Measurements from ENCODE around the gene LRATD1. TPM values are rescaled to one million over a fixed set of nuclear protein-coding genes. Genes with fewer than 3 reads are reported as not detected.
"Not testable (repeated sequence)": the region's sequence is repeated elsewhere in the genome, so short reads cannot be mapped to it uniquely, and the experiment has no call there.

LRATD1 gene
- total RNA-seq, 4 donors from 2014 or later: 1.9 to 12.7 (median 9.7) TPM

DNA sequence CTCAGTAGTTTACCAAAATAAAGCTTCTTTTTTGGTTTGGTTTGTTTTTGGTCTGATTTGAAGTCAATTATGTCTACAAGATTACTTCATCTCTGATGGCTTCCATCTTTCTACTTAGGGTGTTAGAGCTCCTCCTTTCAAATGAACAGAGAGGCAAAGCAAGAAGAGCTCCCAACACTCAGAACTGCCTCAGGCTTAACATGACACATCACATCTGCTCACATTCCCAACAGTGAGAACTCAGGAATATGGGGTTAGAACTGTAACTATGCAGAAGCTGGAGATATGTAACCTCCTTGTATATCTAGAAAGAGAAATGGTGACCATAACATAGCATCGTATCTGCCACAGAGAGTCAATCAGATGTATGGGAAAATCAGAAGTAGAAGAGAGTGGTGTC lies 11.4 kb upstream of the LRATD1 start:
- WGBS, 2 donors (ENCODE audit: low coverage in 1 of 2): 94 to 100% methylated on average over 1 of the region's 1 CpG
- H3K4me3 ChIP-seq: no peak overlapping the region
- no peak for TF ChIP-seq POLR2AphosphoS5 (IDR thresholded peaks at IDR 0.05)
- TF ChIP-seq EP300 (IDR thresholded peaks at IDR 0.05): no peak
- no peaks in the 10 kb centered on the region for H3K9me3 ChIP-seq
- H3K27ac ChIP-seq: no peak overlapping the region
- ATAC-seq: no peak
- no peaks in the 10 kb centered on the region for H3K4me1 ChIP-seq
- H3K27me3 ChIP-seq: peaks cover 16% of the 10 kb centered on the region
- H3K36me3 ChIP-seq: no peaks in the 10 kb centered on the region

- 79 to 100% methylated on average over 2 to 5 of the region's 6 CpGs for WGBS, 2 donors (ENCODE audit: low coverage in 1 of 2)
- H3K27ac ChIP-seq: no peak overlapping the region
- no peaks in the 10 kb centered on the region for H3K36me3 ChIP-seq
- no peak for ATAC-seq
- H3K9me3 ChIP-seq: no peaks in the 10 kb centered on the region
- no peak overlapping the region for H3K4me3 ChIP-seq
- H3K4me1 ChIP-seq: no peaks in the 10 kb centered on the region
- TF ChIP-seq POLR2AphosphoS5 (IDR thresholded peaks at IDR 0.05): no peak
- TF ChIP-seq EP300 (IDR thresholded peaks at IDR 0.05): no peak
- no peak for TF ChIP-seq CTCF (IDR thresholded peaks at IDR 0.05)
- TF ChIP-seq POLR2A (IDR thresholded peaks at IDR 0.05): no peak
- H3K27me3 ChIP-seq: peaks cover 17% of the 10 kb centered on the region
Measured at GRCh38 chr2:14621906-14622549, 10.5 kb upstream of the LRATD1 start.

DNA sequence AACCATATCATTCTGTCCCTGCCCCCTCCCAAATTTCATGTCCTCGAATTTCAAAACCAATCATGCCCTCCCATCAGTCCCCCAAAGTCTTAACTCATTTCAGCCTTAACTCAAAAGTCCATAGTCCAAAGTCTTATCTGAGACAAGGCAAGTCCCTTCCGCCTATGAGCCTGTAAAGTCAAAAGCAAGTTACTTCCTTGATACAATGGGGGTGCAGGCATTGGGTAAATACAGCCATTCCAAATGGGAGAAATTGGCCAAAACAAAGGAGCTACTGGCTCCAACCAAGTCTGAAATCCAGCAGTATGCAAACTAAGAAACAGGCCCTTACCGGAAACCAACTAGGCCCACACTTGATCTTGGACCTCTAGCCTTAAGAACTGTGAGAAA lies 10.0 kb upstream of the LRATD1 start:
- H3K27ac ChIP-seq, H3K9me3 ChIP-seq: not testable (repeated sequence)
- 75 to 82% methylated on average over 2 to 3 of the region's 3 CpGs for WGBS, 2 donors (ENCODE audit: low coverage in 1 of 2)

DNA sequence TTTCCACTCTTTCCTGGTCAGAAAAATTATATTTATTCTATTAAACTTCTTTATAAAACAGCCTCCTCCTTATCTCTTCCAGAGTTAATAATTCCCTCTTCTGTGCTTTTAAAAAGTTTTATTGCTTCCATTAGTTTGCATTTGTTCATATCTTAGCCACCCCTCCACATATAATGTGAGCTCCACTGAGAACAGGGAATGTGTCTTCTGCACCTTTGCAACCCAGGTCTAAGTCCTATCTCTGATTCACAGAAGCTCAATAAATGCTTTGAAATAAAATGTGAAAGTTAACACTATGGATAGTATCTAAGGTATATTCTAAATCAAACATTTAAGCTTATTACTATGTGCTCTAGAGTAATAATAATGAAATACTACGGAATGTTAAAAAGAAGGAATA lies 9.3 kb upstream of the LRATD1 start:
- no peak for ATAC-seq
- WGBS, 2 donors (ENCODE audit: low coverage in 1 of 2): 91% methylated on average over 1 of the region's 1 CpG; no CpG with 5 or more reads in 1 of the 2 donors
- no peak for TF ChIP-seq POLR2A (IDR thresholded peaks at IDR 0.05)
- no peak for TF ChIP-seq CTCF (IDR thresholded peaks at IDR 0.05)
- TF ChIP-seq POLR2AphosphoS5 (IDR thresholded peaks at IDR 0.05): no peak
- no peak for TF ChIP-seq EP300 (IDR thresholded peaks at IDR 0.05)
- Histone ChIP-seq H3K9me3 (no peaks in the 10 kb centered on the region), H3K4me1 (no peaks in the 10 kb centered on the region), H3K27ac (no peak overlapping the region), H3K36me3 (no peaks in the 10 kb centered on the region), H3K27me3 (peaks cover 17% of the 10 kb centered on the region), H3K4me3 (no peak overlapping the region)

More for the DNA sequence above, 10.0 kb upstream of the LRATD1 start:
- H3K27me3 ChIP-seq: peaks cover 17% of the 10 kb centered on the region
- H3K4me3 ChIP-seq, H3K36me3 ChIP-seq, H3K4me1 ChIP-seq, ATAC-seq: not testable (repeated sequence)

DNA sequence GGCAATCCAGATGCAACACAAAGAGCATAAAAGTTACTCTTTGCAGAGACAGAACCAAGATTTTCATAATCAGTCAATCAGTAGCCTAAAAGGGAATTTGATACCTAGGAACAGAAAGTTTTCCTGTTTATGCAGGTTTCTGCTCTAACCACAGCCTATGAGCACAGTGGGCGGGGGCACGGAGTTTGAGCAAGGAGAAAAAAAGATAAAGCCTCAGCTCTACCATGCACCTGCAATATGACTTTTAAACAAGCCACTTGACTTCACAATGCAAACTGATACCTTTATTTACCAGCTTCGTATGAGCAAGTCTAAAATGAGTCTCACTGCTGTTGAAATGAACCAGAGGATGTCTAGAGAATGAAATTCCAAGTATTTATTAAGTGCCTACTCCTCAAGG lies 5.6 kb upstream of the LRATD1 start:
- Histone ChIP-seq H3K4me1 (peaks cover 0 to 2% (median 0%) of the 10 kb centered on the region in 3 donors), H3K4me3 (no peak overlapping the region), H3K27ac (no peak overlapping the region), H3K36me3 (no peaks in the 10 kb centered on the region), H3K27me3 (peaks cover 25% of the 10 kb centered on the region), H3K9me3 (no peaks in the 10 kb centered on the region)
- TF ChIP-seq POLR2AphosphoS5 (IDR thresholded peaks at IDR 0.05) (no peak), POLR2A (IDR thresholded peaks at IDR 0.05) (no peak), CTCF (IDR thresholded peaks at IDR 0.05) (no peak), EP300 (IDR thresholded peaks at IDR 0.05) (no peak)
- ATAC-seq: no peak
- WGBS, 2 donors (ENCODE audit: low coverage in 1 of 2): 20 to 58% methylated on average over 1 to 3 of the region's 3 CpGs

DNA sequence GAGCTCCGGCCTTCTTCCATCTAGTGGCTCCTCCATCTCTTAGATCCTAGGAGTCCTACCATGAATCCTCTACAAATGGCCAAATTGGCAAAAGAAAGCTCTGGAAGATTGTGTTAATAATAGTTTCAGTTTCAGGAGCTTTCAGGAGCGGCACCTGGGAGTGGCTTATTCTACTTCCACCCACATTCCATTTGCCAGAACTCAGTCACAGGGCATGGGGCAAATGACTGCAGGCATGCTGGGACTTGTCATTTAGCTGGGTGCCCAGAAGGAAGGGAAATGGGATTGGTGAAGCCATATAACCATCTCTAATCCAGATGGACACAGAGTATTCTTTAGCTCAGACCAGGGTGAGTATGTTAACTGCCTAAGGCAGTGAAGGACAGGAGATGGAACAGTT lies 3.6 kb upstream of the LRATD1 start:
- Histone ChIP-seq H3K27me3 (peaks cover 44% of the 10 kb centered on the region), H3K9me3 (no peaks in the 10 kb centered on the region), H3K4me3 (no peak overlapping the region), H3K36me3 (no peaks in the 10 kb centered on the region), H3K4me1 (peaks cover 0 to 22% (median 6%) of the 10 kb centered on the region in 3 donors), H3K27ac (no peak overlapping the region)
- no peak for ATAC-seq
- TF ChIP-seq CTCF (IDR thresholded peaks at IDR 0.05) (no peak), EP300 (IDR thresholded peaks at IDR 0.05) (no peak), POLR2AphosphoS5 (IDR thresholded peaks at IDR 0.05) (no peak), POLR2A (IDR thresholded peaks at IDR 0.05) (no peak)
- WGBS, 2 donors (ENCODE audit: low coverage in 1 of 2): 67 to 91% methylated on average over 1 of the region's 2 CpGs

Measured in gastroesophageal sphincter (tissue), 4 donors.